Measurements from ENCODE around the gene VWA8. TPM values are rescaled to one million over a fixed set of nuclear protein-coding genes. Genes with fewer than 3 reads are reported as not detected.

Gene VWA8
- total and polyA plus RNA-seq, 2 experiments from 2014 or later = 6.3 to 24.6 TPM

GRCh38 chr13:41995336-41995735, 34.4 kb upstream of the VWA8 start:
- no peak overlapping the region for H3K4me2 ChIP-seq
- H3K27me3 ChIP-seq (ENCODE audit: insufficient read depth) = no peaks in the 10 kb centered on the region
- no peak overlapping the region for H3K27ac Mint-ChIP-seq
- ATAC-seq = no peak
- H3K9me3 Mint-ChIP-seq = no peaks in the 10 kb centered on the region
- H3K4me3 ChIP-seq = no peak overlapping the region
- H2AFZ ChIP-seq = no peak overlapping the region
- peaks cover 2% of the 10 kb centered on the region for H3K4me1 Mint-ChIP-seq
- H3F3A ChIP-seq (replicated peaks; ENCODE audit: low read depth) = no peaks in the 10 kb centered on the region
- H3K79me2 ChIP-seq (replicated peaks; ENCODE audit: insufficient read depth) = no peaks in the 10 kb centered on the region
- H4K20me1 ChIP-seq (replicated peaks; ENCODE audit: insufficient read depth) = no peaks in the 10 kb centered on the region
- no peaks in the 10 kb centered on the region for H3K36me3 ChIP-seq (ENCODE audit: insufficient read depth)
- H3K27ac ChIP-seq (ENCODE audit: low read depth) = no peak overlapping the region
- no peak overlapping the region for H3K4me3 Mint-ChIP-seq
- 0 out of 2 replicates have a peak, but pooled peaks cover 2% of the 10 kb centered on the region for H3K9me2 ChIP-seq (ENCODE audit: insufficient read depth)
- H3K4me1 ChIP-seq (ENCODE audit: insufficient read depth) = no peaks in the 10 kb centered on the region
- no peak for TF ChIP-seq NANOG (IDR thresholded peaks at IDR 0.05; ENCODE audit: borderline replicate concordance)
- TF ChIP-seq ETS1 (IDR thresholded peaks at IDR 0.05) = no peak
- TF ChIP-seq EZH2phosphoT487 (IDR thresholded peaks at IDR 0.05; ENCODE audit: unreplicated experiment) = no peak
- TF ChIP-seq ZNF331 (CRISPR knock-in tag; IDR thresholded peaks at IDR 0.05; ENCODE audit: low read depth) = no peak
- TF ChIP-seq CREB1 (CRISPR knock-in tag; IDR thresholded peaks at IDR 0.05; ENCODE audit: low read depth) = no peak
- TF ChIP-seq ZNF114 (CRISPR knock-in tag; IDR thresholded peaks at IDR 0.05) = no peak
- no peak for TF ChIP-seq REST (IDR thresholded peaks at IDR 0.05; ENCODE audit: unreplicated experiment)
- TF ChIP-seq STAT1 (IDR thresholded peaks at IDR 0.05; ENCODE audit: unreplicated experiment) = no peak
- TF ChIP-seq EZH2 (IDR thresholded peaks at IDR 0.05; ENCODE audit: low read depth, unreplicated experiment) = no peak
- TF ChIP-seq POLR2AphosphoS5 (IDR thresholded peaks at IDR 0.05; ENCODE audit: low read depth) = no peak
- no peak for TF ChIP-seq ZNF462 (CRISPR knock-in tag; IDR thresholded peaks at IDR 0.05)
- no peak for TF ChIP-seq JUNB (IDR thresholded peaks at IDR 0.05; ENCODE audit: unreplicated experiment)
- no peak for TF ChIP-seq CTCF (conservative IDR thresholded peaks at IDR 0.05; ENCODE audit: low read depth in 2 of 2)
- H3K36me3 Mint-ChIP-seq (ENCODE audit: low read depth) = no peaks in the 10 kb centered on the region
- no peak for DNase-seq (ENCODE audit: low spot score)
- H3K27me3 Mint-ChIP-seq (ENCODE audit: insufficient read depth, low read depth, poor library complexity) = peaks cover 2% of the 10 kb centered on the region

Data from GM23338 (cell line).